ENCODE results near the gene PCDH9.

The PCDH9 gene

GRCh38 chr13:66971004-66971403, 259.1 kb downstream of the PCDH9 start:
- no peak overlapping the region for H4K12ac ChIP-seq (ENCODE audit: low read depth, low read length)

DNA sequence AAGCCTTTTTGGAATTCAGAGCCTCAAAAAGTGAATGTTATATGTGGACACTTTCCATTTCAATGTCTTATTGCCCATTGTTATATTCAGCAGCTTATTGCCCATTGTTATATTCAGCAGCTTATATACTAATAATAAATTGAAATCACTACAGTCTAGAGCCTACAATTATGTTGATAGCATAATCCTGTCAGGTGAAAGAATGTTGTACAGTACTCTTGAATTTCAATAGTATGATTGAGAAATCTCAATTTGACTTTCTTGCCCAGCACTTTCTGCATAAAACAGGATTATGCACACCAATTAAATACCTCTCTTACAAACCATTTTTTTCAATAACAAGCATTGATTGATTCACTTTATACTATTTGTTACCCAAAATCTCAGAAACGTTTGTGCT, 260.8 kb downstream of the PCDH9 start:
- H2AK5ac ChIP-seq (ENCODE audit: low read length): no peak overlapping the region
- H2BK12ac ChIP-seq (ENCODE audit: low read length): no peak overlapping the region
- no peak overlapping the region for H3K27ac ChIP-seq (ENCODE audit: low read depth, low read length)
- H4K8ac ChIP-seq (ENCODE audit: low read depth, low read length): no peak overlapping the region
- H3K4me3 ChIP-seq (ENCODE audit: low read depth, low read length): no peak overlapping the region
- no peak overlapping the region for H3K9ac ChIP-seq (ENCODE audit: low read length)
- no peak overlapping the region for H2BK5ac ChIP-seq (ENCODE audit: low read depth, low read length, poor library complexity)
- no peak overlapping the region for H3K4me2 ChIP-seq (ENCODE audit: low read length)
- no peaks in the 10 kb centered on the region for H3K4me1 ChIP-seq (ENCODE audit: control insufficient read depth in 1 of 2, insufficient read depth in 2 of 2, low read length in 2 of 2)
- H2BK120ac ChIP-seq (ENCODE audit: insufficient read depth, low read length, poor library complexity): no peak overlapping the region
- H3K18ac ChIP-seq (ENCODE audit: low read length): no peak overlapping the region
- no peaks in the 10 kb centered on the region for H3K9me3 ChIP-seq (ENCODE audit: insufficient read depth, low read depth, low read length)
- H3K79me1 ChIP-seq (ENCODE audit: low read length): no peaks in the 10 kb centered on the region
- no peak overlapping the region for H3K4ac ChIP-seq (ENCODE audit: low read depth, low read length)
- H3K14ac ChIP-seq (ENCODE audit: low read length): no peak overlapping the region
- no peak overlapping the region for H4K12ac ChIP-seq (ENCODE audit: low read depth, low read length)
- no peak for DNase-seq
- no peak overlapping the region for H4K91ac ChIP-seq (ENCODE audit: low read depth, low read length)
- no peaks in the 10 kb centered on the region for H3K36me3 ChIP-seq (ENCODE audit: control insufficient read depth in 1 of 2, insufficient read depth in 2 of 2, low read length in 2 of 2)
- no peak overlapping the region for H3K23ac ChIP-seq (ENCODE audit: low read length)
- no peaks in the 10 kb centered on the region for H3K27me3 ChIP-seq (ENCODE audit: insufficient read depth, low read length)
- no peak overlapping the region for H2AFZ ChIP-seq (ENCODE audit: insufficient read depth, low read length, poor library complexity)
- WGBS (ENCODE audit: extremely low coverage, insufficient coverage, insufficient read length): no CpG with 5 or more reads among the region's 1 CpG
- no peaks in the 10 kb centered on the region for H3K79me2 ChIP-seq (ENCODE audit: control insufficient read depth, insufficient read depth, low read length, poor library complexity)

More at GRCh38 chr13:66971004-66971403, 259.1 kb downstream of the PCDH9 start:
- H2AFZ ChIP-seq (ENCODE audit: insufficient read depth, low read length, poor library complexity): no peak overlapping the region
- H3K9me3 ChIP-seq (ENCODE audit: insufficient read depth, low read depth, low read length): no peaks in the 10 kb centered on the region
- no peak overlapping the region for H3K23ac ChIP-seq (ENCODE audit: low read length)
- H3K4me2 ChIP-seq (ENCODE audit: low read length): no peak overlapping the region
- no peak overlapping the region for H3K4me3 ChIP-seq (ENCODE audit: low read depth, low read length)
- H2BK5ac ChIP-seq (ENCODE audit: low read depth, low read length, poor library complexity): no peak overlapping the region
- no peak overlapping the region for H2AK5ac ChIP-seq (ENCODE audit: low read length)
- no peak overlapping the region for H3K14ac ChIP-seq (ENCODE audit: low read length)
- no peak overlapping the region for H2BK12ac ChIP-seq (ENCODE audit: low read length)
- no peak overlapping the region for H4K8ac ChIP-seq (ENCODE audit: low read depth, low read length)
- no peaks in the 10 kb centered on the region for H3K36me3 ChIP-seq (ENCODE audit: control insufficient read depth in 1 of 2, insufficient read depth in 2 of 2, low read length in 2 of 2)
- H2BK120ac ChIP-seq (ENCODE audit: insufficient read depth, low read length, poor library complexity): no peak overlapping the region
- no peaks in the 10 kb centered on the region for H3K4me1 ChIP-seq (ENCODE audit: control insufficient read depth in 1 of 2, insufficient read depth in 2 of 2, low read length in 2 of 2)
- no peak overlapping the region for H4K91ac ChIP-seq (ENCODE audit: low read depth, low read length)
- no peak overlapping the region for H3K27ac ChIP-seq (ENCODE audit: low read depth, low read length)
- H3K79me1 ChIP-seq (ENCODE audit: low read length): no peaks in the 10 kb centered on the region
- H3K79me2 ChIP-seq (ENCODE audit: control insufficient read depth, insufficient read depth, low read length, poor library complexity): no peaks in the 10 kb centered on the region
- H3K18ac ChIP-seq (ENCODE audit: low read length): no peak overlapping the region
- WGBS (ENCODE audit: extremely low coverage, insufficient coverage, insufficient read length): no CpG with 5 or more reads among the region's 2 CpGs
- H3K9ac ChIP-seq (ENCODE audit: low read length): no peak overlapping the region
- H3K27me3 ChIP-seq (ENCODE audit: insufficient read depth, low read length): no peaks in the 10 kb centered on the region
- H3K4ac ChIP-seq (ENCODE audit: low read depth, low read length): no peak overlapping the region
- no peak for DNase-seq

DNA sequence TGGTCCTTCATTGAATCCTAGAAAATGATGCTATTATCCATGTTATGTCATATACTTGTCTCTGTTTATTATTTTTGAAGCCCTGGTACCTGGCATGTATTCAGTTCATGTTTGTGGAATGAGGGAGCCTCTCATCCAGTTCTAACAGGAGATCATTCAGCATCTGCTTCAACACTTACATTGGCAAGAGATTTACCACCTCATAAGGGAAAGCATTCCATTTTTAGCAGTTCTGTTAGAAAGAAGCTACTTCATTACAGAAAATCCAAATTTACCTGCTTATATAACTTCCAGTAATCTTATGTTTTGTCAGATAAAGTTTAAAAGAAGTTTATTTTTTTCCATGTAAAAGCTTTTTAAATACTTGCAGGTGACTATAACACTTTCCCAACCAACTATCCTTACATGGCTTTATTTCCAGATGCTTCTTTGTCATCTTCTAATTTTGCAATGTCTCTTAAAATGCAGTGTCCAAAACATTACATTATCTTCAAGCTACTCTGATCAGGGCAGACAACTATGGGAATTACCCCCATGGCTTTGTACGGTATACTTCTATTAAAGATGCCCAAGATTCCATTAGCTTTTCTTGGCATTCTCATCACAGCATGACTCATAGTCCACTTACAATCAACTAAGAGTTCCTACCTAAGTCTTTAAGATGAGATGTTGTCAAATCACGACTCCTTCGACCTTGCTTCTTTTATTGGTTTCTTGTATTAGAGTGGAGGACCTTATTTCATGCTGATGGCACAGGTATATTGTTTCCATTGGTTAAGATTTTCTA, 262.1 kb downstream of the PCDH9 start:
- Histone ChIP-seq H3K9me3 (ENCODE audit: insufficient read depth, low read depth, low read length) (no peaks in the 10 kb centered on the region), H3K4me1 (ENCODE audit: control insufficient read depth in 1 of 2, insufficient read depth in 2 of 2, low read length in 2 of 2) (no peaks in the 10 kb centered on the region), H3K23ac (ENCODE audit: low read length) (no peak overlapping the region), H3K4me2 (ENCODE audit: low read length) (no peak overlapping the region), H3K27ac (ENCODE audit: low read depth, low read length) (no peak overlapping the region), H4K8ac (ENCODE audit: low read depth, low read length) (no peak overlapping the region), H3K4me3 (ENCODE audit: low read depth, low read length) (no peak overlapping the region), H2AFZ (ENCODE audit: insufficient read depth, low read length, poor library complexity) (no peak overlapping the region), H2BK12ac (ENCODE audit: low read length) (no peak overlapping the region), H4K12ac (ENCODE audit: low read depth, low read length) (no peak overlapping the region), H3K79me1 (ENCODE audit: low read length) (no peaks in the 10 kb centered on the region), H2AK5ac (ENCODE audit: low read length) (no peak overlapping the region), H2BK120ac (ENCODE audit: insufficient read depth, low read length, poor library complexity) (no peak overlapping the region), H4K91ac (ENCODE audit: low read depth, low read length) (no peak overlapping the region), H3K36me3 (ENCODE audit: control insufficient read depth in 1 of 2, insufficient read depth in 2 of 2, low read length in 2 of 2) (no peaks in the 10 kb centered on the region), H3K27me3 (ENCODE audit: insufficient read depth, low read length) (no peaks in the 10 kb centered on the region), H2BK5ac (ENCODE audit: low read depth, low read length, poor library complexity) (no peak overlapping the region), H3K18ac (ENCODE audit: low read length) (no peak overlapping the region), H3K9ac (ENCODE audit: low read length) (no peak overlapping the region), H3K4ac (ENCODE audit: low read depth, low read length) (no peak overlapping the region), H3K14ac (ENCODE audit: low read length) (no peak overlapping the region), H3K79me2 (ENCODE audit: control insufficient read depth, insufficient read depth, low read length, poor library complexity) (no peaks in the 10 kb centered on the region)
- DNase-seq: peak in 1 of 2 donors; percentile 53
- WGBS (ENCODE audit: extremely low coverage, insufficient coverage, insufficient read length): no CpG with 5 or more reads among the region's 3 CpGs

- no peaks in the 10 kb centered on the region for H3K36me3 ChIP-seq (ENCODE audit: control insufficient read depth in 1 of 2, insufficient read depth in 2 of 2, low read length in 2 of 2)
- no peak overlapping the region for H4K91ac ChIP-seq (ENCODE audit: low read depth, low read length)
- H3K4me1 ChIP-seq (ENCODE audit: control insufficient read depth in 1 of 2, insufficient read depth in 2 of 2, low read length in 2 of 2): no peaks in the 10 kb centered on the region
- no peaks in the 10 kb centered on the region for H3K79me1 ChIP-seq (ENCODE audit: low read length)
- no peak overlapping the region for H2BK120ac ChIP-seq (ENCODE audit: insufficient read depth, low read length, poor library complexity)
- no peak for DNase-seq
- no peak overlapping the region for H3K4me3 ChIP-seq (ENCODE audit: low read depth, low read length)
- no peaks in the 10 kb centered on the region for H3K79me2 ChIP-seq (ENCODE audit: control insufficient read depth, insufficient read depth, low read length, poor library complexity)
- WGBS (ENCODE audit: extremely low coverage, insufficient coverage, insufficient read length): no CpG with 5 or more reads among the region's 1 CpG
- no peaks in the 10 kb centered on the region for H3K27me3 ChIP-seq (ENCODE audit: insufficient read depth, low read length)
- no peak overlapping the region for H3K18ac ChIP-seq (ENCODE audit: low read length)
- no peak overlapping the region for H3K27ac ChIP-seq (ENCODE audit: low read depth, low read length)
- H4K8ac ChIP-seq (ENCODE audit: low read depth, low read length): no peak overlapping the region
- no peak overlapping the region for H2AK5ac ChIP-seq (ENCODE audit: low read length)
- H2AFZ ChIP-seq (ENCODE audit: insufficient read depth, low read length, poor library complexity): no peak overlapping the region
- H3K9me3 ChIP-seq (ENCODE audit: insufficient read depth, low read depth, low read length): no peaks in the 10 kb centered on the region
- no peak overlapping the region for H2BK12ac ChIP-seq (ENCODE audit: low read length)
- no peak overlapping the region for H2BK5ac ChIP-seq (ENCODE audit: low read depth, low read length, poor library complexity)
- no peak overlapping the region for H3K9ac ChIP-seq (ENCODE audit: low read length)
- no peak overlapping the region for H3K23ac ChIP-seq (ENCODE audit: low read length)
- H3K4ac ChIP-seq (ENCODE audit: low read depth, low read length): no peak overlapping the region
- no peak overlapping the region for H3K14ac ChIP-seq (ENCODE audit: low read length)
- H4K12ac ChIP-seq (ENCODE audit: low read depth, low read length): no peak overlapping the region
- H3K4me2 ChIP-seq (ENCODE audit: low read length): no peak overlapping the region
Measured at GRCh38 chr13:66965181-66965580, 265.0 kb downstream of the PCDH9 start.

Measured in trophoblast cell (in vitro differentiated cells and primary cell).